ENCODE results near the gene MMP23B.

The MMP23B gene

DNA sequence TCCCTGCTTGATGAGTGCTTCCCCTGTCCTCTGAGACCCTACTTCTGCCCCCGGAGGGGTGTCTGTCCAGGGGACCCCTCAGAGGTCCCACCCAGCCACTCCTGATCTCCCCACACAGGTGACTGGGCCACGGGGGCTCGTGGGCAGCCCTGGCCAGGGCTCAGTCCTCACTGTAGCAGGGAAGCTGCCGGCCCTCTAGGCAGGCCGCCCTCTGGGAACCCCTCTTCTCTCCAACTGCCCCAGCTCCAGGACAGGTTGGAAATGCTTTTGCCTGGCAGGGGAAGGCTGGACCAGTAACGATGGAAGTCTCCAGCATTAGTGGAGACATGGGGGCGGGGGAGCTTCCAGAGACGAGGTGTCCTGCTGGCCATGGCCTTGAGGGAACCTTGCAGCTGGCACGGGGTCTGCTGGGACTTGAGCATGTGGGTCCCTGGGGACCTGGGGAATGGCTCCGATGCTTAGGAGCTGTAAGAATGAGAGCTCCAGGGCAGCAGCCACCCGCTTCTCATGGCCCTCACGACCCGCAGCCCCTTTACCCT, 28.9 kb upstream of the MMP23B start:
- DNase-seq (ENCODE audit: low spot score) = no peak

DNA sequence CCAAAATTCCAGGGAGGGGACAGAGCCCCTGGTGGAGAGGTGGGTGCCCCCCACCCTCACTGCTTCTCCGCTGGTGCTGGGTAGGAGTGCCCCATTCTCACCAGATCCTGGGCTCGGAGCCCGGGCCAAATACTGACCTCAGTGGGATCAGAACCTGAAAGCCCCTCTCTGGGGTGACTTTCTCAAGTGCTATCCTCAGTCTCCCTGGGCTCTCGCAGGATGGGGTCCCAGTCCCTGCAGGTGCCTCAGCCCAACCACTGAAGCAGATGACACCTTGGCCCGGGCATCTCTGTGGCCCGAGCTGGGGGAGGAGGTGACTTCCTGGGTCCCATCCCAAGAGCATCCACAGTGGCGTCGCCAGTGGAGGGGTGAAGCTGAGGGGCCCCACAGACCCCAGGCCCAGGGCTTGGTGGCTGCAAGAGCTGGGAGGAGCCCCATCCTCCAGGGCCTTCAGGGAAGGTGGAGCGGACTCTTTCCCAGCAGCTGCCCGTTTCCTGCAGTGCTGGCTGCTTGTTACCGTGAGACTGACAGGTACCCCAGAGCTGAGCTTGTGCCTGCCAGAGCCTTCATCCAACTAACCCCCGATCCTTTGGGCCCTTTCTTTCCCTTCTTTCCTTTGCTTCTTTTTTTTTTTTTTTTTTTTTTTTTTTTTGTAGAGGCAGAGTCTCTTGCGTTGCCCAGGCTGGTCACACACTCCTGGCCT, 28.2 kb upstream of the MMP23B start:
- DNase-seq (ENCODE audit: low spot score) = no peak

DNA sequence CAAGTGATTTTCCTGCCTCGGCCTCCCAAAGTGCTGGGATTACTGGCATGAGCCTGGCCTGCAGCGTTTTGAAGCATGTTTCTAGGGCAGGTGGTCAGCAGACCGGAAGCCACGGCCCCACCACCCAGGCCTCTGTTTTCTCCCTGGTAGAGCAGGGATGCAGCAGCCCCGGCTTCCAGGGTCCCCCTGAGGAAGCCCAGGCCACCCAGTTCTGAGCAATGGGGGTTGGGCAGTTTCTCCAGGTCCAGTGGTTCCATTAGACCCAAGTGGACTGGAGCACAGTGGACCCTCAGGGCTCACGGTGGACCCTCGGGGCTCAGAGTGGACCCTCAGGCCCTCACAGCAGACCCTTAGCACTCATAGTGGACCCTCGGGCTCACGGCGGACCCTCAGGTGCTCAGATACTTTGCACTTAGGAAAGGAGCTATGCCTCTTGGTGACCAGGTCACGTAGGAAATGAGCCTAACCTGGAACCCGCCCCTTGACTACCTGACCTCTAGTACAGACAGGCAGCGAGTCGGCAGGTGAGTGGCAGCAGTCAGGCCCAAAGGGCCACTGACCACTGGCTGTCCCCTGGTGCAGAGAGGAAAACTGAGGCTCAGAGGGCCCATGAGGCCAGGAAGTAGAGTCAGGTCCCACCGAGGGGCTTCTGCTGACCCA, 27.5 kb upstream of the MMP23B start:
- no peak for DNase-seq (ENCODE audit: low spot score)

DNA sequence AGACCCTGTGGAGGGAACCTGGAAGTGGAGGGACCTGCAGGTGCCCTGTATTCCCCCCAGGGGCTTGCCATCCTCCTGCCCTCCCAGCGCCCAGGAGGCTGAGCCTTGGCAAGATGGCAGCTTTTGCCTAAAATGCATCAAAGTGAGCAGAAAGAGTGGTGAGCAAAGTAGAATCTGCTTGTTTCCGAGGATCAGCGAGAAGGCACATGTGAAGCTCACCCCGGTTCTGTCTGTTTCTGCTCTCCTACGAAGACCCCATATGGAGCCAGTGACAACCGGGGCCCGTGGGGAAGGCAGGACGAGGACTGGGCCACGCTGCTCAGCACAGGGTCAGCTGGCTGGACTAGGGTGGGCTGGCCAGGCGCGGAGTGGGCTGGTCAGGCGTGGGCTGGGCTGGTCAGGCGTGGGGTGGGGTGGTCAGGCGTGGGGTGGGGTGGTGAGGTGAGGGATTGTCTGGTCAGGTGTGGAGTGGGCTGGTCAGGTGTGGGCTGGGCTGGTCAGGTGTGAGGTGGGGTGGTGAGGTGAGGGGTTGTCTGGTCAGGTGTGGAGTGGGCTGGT, 26.9 kb upstream of the MMP23B start:
- no peak for DNase-seq (ENCODE audit: low spot score)

DNA sequence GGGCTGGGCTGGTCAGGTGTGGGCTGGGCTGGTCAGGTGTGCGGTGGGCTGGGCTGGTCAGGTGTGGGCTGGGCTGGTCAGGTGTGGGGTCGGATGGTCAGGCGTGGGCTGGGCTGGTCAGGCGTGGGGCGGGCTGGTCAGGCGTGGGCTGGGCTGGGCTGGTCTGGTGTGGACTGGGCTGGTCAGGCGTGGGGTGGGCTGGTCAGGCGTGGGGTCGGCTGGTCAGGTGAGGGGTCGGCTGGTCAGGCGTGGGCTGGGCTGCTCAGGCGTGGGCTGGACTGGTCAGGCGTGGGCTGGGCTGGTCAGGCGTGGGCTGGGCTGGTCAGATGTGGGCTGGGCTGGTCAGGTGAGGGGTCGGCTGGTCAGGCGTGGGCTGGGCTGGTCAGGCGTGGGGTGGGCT, 26.2 kb upstream of the MMP23B start:
- DNase-seq (ENCODE audit: low spot score) = no peak

DNA sequence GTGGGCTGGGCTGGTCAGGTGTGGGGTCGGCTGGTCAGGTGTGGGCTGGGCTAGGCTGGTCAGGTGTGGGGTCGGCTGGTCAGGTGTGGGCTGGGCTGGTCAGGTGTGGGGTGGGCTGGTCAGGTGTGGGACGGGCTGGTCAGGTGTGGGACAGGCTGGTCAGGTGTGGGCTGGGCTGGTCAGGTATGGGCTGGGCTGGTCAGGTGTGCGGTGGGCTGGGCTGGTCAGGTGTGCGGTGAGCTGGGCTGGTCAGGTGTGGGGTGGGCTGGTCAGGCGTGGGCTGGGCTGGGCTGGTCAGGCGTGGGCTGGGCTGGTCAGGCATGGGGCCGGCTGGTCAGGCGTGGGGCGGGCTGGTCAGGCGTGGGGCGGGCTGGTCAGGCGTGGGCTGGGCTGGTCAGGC, 25.7 kb upstream of the MMP23B start:
- no peak for DNase-seq (ENCODE audit: low spot score)

DNA sequence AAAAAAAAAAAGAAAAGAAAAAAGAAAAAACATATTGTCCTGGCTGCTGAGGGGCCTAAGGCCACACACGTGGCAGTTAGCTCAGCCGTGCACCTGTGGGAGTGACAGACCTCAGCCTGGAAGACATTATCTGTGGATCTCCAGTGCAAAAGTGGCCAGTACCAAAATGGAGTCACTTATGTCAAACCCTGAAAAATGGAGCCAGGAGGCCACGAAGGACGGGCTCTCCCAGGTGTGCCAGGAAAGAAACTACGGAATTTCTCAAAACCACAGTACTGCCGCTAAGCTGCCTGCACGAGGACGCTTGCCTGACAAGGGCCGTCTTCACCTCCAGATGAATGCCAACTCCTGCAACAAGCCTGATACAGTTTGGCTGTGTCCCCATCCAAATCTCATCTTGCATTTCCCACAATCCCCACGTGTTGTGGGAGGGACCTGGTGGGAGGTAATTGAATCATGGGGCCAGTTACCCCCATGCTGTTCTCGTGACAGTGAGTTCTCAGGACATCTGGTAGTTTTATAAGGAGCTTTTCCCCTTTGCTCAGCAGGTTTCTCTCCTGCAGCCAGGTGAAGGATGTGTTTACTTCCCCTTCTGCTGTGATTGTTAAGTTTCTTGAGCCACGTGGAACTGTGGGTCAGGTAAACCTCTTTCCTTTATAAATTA, 22.0 kb upstream of the MMP23B start:
- no peak for DNase-seq (ENCODE audit: low spot score)

DNA sequence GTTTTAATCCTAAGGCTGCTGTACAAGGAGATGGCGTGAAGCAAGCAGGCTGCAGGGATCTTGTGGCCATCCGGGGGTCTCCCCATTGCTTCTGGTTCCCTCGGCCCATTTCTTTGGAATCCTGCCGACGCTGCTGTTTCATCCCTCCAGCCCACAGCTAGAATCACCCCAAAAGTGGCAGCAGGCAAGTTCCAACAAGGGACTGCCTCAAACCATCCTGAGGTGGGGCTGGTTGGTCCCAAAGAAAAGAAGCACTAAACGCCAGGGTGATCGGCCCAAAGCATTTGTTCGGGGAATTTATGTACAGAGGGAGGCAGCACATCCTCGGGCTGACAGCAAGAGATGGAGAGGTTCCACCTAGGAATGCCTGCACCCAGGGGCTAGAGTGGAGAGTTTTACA, 21.2 kb upstream of the MMP23B start:
- no peak for DNase-seq (ENCODE audit: low spot score)

DNA sequence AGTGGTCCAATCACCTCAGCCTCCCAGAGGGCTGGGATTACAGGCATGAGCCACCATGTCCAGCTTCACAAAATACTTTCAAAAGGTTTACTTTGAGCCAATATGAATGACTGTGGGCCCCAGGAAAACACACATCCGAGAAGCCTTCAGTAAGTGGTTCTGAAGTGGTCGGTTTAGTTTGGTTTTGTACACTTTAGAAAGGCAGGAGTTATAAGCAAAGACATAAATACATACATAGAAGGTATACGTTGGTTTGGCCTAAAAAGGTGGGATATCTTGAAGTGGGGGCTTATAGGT, 19.9 kb upstream of the MMP23B start:
- DNase-seq (ENCODE audit: low spot score) = no peak

DNA sequence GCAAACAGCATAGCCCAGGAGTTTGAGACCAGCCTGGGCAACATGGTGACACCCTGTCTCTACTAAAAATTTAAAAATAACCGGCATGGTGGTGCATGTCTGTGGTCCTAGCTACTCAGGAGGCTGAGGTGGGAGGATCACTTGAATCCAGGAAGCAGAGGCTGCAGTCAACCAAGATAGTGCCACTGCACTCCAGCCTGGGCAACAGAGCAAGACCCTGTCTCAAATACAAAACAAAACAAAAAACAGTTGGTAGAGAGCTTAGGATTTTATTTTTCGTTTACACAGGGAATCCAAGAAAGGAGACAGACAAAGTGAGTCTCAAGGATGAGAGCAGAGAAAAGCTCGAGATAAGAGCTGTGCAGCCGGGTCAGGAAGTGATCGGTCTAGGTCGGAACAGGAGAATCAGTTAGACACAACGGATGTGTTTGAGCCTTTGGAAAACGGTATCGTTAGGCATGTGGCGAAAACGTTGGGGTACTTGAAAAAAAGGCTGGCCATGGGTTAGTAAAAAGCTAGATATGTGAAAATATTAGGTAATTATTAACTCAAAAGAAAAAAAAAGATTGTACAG, 18.4 kb upstream of the MMP23B start:
- no peak for DNase-seq (ENCODE audit: low spot score)

DNA sequence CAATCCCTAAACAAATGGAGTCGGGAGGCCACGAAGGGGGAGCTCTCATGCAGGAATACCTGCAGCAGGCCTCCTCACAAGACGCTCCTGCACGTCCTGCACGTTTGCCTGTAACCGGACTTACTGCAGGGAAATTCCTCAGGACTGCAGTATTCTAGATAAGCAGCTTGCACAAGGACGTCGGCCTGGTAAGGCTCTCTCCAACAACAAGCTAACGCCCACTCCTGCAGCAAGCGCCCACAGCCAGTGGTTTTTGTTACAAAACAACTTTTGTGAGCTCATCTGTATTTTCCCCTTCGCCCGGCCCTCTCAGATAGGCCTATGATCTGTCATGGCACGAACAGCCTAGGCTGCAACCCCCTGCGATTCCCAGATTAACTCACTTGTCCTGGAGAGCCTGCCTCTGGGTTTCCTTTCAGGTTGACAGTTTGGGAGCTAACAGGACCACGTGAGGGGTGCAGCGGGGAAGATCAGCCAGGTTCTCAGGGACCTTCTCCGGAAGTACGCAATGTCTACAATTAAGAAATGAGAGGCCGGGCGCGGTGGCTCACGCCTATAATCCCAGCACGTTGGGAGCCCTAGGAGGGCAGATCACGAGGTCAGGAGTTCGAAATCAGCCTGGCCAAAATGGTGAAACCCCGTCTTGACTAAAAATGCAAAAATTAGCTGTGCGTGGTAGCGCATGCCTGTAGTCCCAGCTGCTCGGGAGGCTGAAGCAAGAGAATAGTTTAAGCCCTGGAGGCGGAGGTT, 17.6 kb upstream of the MMP23B start:
- DNase-seq (ENCODE audit: low spot score) = peak; percentile 48

DNA sequence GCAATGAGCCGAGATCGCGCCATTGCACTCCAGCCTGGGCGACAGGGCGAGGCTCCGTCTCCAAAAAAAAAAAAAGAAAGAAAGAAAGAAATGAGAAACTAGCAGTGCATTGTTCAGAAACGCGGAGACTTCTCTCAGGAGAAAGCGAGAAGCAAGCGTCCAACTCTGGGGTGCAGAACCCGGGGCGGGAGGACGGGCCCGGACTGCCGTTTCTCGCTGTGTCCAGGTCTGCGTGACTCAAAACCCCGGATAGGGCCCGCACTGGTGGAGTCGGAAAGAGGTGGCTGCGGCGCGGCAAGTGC, 17.1 kb upstream of the MMP23B start:
- DNase-seq (ENCODE audit: low spot score) = no peak

DNA sequence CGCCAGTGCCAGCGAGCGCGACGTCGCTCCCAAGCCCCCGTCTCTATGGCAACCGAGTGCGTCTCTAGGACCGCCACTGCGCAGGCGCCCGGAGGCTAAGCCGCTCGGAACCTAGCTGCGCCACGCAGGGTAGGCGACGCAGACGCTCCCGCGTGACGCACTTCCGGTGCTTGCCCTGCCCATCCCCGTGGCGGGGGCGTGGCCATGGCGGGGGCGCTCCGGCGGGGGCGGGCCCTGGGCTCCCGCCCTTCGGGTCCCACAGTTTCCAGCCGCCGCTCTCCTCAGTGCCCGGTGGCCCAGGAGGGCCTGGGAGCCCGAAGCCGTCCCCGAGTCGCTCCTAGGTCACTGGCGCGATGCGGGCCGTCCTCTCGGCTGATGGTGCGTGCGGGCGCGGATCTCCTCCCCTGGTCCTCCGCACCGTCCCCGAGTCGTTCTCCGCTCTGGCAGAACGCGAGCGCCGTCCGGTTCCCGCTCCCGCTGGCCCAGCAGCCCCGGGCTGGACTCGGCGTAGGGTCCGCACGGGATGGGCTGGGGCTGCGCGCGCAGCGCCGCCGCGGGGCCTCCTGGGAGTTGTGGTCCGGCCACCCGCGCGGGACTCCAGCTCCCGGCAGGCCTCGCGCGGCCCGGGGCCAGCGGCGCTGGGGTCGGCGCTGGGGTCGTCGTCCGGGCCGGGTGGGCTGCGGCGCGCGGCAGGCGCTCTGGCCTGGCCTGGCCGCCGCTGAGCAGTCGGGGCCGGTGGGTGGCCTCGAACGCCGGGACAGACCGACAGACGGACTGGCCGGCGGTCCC, 16.5 kb upstream of the MMP23B start, which contains the start of gene MIB2:
Gene MIB2, plus strand, starts transcription at position 245 of the 789 bp plus-strand sequence. CDS start 7,953 bp downstream, outside the sequence.
- peak; percentile 98 for DNase-seq (ENCODE audit: low spot score)

DNA sequence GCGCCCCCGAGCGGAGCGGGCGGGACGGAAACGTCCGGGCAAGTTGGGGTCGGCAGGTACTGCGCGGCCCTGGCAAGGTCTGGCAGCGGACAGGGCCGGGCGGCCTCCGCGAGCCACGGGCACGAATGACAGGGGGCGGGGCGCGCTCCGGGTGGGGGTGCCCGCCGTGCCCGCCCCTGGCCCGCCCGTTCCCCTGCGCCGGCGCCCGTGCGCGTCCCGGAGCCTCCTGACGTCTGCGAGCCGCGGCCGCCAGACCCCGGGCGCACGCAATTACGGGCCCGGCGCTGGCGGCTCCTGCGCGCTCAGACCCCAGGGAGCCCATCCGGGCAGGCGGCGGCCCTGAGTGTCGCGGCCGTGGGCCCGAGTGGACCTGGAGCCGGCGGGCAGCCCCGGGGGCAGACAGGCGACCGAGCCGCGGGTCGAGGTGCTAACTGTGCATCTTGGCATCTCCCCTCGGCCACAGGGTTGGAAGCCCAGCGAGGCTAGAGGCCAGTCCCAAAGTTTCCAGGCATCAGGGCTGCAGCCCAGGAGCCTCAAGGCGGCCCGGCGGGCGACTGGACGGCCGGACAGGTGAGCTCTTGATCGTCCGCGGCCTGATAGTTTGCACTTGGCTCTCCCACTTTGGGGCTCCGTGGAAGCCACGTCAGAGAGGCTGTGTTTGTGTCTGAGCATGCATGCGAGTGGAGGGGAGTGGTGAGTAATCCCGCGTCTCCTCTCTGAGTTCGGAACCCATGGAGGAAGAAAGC, 15.8 kb upstream of the MMP23B start:
- peak; percentile 82 for DNase-seq (ENCODE audit: low spot score)

DNA sequence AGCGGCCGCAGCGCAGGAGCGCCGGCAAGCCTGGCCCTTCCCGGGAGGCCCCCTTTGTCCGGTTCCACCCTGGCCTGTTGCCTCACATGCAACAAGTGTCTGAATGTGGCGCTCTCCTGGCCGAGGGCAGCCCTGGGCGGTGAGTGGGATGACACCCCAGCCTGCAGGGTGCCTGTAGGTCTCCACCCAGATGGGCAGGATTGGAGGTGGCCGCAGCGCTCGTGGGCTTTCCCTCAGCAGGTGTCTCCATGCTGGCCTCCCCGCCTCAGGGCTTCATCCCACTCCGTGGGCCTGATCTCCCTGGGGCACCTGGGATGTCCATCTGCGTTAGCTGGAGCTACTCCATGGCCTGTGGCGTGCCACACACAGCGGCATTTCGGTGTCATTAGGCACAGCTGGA, 15.1 kb upstream of the MMP23B start:
- no peak for DNase-seq (ENCODE audit: low spot score)

DNA sequence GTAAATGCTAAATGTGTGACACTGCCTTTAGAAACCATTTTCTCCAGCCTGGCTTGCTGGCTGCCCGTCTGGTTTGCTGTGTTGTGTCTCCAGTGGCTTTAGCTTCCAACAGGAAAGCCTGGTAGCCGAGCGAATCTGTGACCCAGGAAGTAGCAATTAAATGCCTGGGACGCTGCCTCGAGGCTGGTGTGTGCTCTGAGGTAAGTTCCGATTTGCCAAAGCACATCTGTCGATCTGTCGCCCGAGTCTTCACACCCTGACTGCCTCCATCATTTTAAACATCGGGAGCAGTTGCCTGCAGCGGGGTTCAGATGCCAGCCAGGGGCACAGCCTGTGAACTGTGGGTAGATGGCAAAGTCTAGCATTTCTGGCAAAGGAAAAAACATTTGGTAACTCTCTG, 14.5 kb upstream of the MMP23B start:
- no peak for DNase-seq (ENCODE audit: low spot score)

DNA sequence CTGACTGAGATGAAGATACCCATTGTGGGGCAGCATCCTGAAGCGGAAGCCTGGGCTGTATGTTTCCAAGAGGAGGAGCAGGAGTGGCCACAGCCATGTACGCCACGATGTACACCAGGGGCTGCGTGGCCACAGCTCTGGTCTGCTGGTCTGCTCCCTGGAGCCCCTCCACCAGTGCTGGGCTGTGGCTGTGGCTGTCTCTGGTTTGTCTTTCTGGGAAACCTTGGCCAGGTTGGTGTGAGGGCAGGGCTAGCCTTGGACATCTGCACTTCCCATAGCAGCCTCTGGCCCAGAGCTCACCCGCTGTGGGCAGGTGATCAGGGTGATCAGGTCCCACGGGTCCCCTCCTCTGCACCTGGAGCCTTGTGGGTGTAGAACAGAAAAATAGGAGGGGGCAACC, 14.0 kb upstream of the MMP23B start:
- no peak for DNase-seq (ENCODE audit: low spot score)

DNA sequence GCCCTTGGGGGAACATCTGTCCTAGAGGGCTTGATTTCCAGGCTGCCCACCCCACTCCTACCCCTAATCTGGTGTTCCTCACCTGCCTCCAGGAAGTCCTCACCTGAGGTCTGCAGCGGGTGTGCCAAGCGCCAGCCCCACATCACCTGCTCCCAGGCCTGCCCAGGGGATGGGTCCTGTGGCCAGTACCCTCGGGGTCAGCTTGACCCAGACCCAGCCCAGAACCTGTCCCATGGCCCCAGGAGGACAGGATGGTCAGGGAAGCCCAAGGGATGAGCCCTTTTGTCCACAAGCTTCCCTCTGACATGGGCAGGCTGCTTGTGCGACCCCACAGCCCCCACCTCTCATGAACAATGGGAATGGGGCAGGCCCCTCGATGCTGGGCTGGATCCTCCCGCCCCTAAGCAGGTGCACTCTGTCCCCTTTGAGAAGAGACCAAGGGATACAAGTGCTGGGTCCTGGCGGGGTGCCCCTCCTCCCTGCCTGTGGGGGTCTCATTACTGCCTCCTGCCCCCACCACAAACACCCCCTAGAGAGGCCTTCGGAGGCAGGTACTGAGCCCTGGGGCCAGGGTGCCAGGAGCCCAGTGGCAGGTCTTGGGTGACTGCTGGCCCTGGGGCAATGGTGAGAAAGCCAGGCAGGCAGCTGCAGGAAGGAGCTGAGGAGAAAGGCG, 13.4 kb upstream of the MMP23B start:
- no peak for DNase-seq (ENCODE audit: low spot score)

DNA sequence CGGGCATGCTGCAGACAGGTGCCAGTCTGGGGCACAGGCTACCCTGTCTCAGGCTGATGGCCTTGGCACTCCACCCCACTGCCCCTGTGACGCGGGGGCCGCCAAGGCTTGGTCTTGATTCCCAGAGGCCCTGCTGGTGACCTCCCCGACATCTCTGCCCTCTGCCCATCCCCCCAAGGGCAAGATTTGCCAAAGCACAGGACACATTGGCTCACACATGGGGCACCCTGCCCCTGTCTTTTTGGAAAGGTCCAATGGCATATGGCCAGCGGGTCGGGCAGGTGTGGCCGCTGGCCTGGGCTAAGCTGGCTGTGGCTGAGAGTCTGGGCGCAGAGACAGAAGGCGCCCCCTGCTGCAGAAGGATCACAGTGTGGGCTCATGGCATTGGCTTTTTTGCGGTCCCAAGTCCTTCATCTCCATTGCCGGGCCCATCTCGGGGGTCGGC, 12.0 kb upstream of the MMP23B start:
- peak; percentile 54 for DNase-seq (ENCODE audit: low spot score)

Measured in D341Med (cell line).